ENCODE data around the gene NAAA. TPM values are rescaled to one million over a fixed set of nuclear protein-coding genes. Genes with fewer than 3 reads are reported as not detected.

Gene NAAA
- total and polyA plus RNA-seq, 2 of the 4 experiments (the other 2 are of a cell fraction): 17.6 to 26.4 TPM

DNA sequence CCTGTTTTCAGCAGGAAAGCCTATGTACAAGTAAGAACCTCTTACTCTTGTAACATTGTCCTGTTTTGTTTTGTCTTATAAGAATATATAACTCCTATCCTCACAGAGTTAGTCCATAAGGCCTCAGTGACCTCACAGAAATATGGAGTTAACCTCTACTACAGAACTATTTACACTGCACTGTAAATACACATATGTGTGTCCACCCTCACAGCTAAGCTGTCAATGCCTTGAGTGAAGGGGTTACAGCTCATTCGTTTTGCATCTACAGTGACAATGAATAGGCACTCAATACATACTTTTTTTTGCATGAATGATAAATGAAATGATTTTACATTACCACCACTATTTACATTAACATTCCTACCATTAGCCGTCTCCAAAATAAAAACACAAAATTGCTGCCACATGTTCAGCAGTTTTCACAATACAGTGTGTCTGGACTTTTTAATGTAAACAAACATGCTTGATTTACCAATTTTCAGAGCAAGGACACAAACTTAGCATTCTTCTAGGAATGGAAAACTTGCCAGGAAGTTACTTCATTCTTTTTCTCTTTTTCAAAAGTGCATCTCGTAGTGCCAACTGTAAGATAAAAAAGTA is 9.5 kb upstream of the NAAA start:
- Histone ChIP-seq H3K4me3 (ENCODE audit: insufficient read depth, low read depth, low read length) (no peak overlapping the region), H3K4me2 (ENCODE audit: low read depth, low read length) (no peak overlapping the region), H3K9me3 (ENCODE audit: control insufficient read depth, insufficient read depth, low read length) (no peaks in the 10 kb centered on the region), H4K91ac (ENCODE audit: insufficient read depth, low read depth, low read length) (no peak overlapping the region), H3K27me3 (ENCODE audit: control insufficient read depth, insufficient read depth, low read length) (no peaks in the 10 kb centered on the region), H2AK9ac (replicated peaks; ENCODE audit: low read depth, low read length, poor library complexity) (no peak overlapping the region), H4K20me1 (ENCODE audit: insufficient read depth, low read length) (peaks cover 3% of the 10 kb centered on the region; the same call in 1 of the 2 replicates), H3K9ac (ENCODE audit: low read depth, low read length) (no peak overlapping the region), H2BK5ac (ENCODE audit: low read depth, low read length, poor library complexity, severe bottlenecking) (peak overlapping the region; percentile 70), H3K79me1 (ENCODE audit: low read depth in 1 of 2, low read length in 2 of 2) (no peaks in the 10 kb centered on the region; a peak in 2 of 4 replicates), H3K23ac (ENCODE audit: low read depth, low read length) (no peak overlapping the region), H2BK15ac (ENCODE audit: low read depth, low read length) (no peak overlapping the region), H2BK120ac (ENCODE audit: low read depth, low read length) (no peak overlapping the region), H3K14ac (replicated peaks; ENCODE audit: low read depth, low read length) (no peak overlapping the region), H2AFZ (replicated peaks; ENCODE audit: low read length, poor library complexity) (no peak overlapping the region), H3K9me1 (ENCODE audit: insufficient read depth, low read length) (no peaks in the 10 kb centered on the region), H4K5ac (ENCODE audit: low read depth, low read length) (no peak overlapping the region), H4K8ac (ENCODE audit: low read depth in 2 of 2, low read length in 2 of 2) (no peak overlapping the region), H2BK20ac (ENCODE audit: low read depth, low read length) (no peak overlapping the region), H3K4ac (ENCODE audit: low read depth, low read length) (no peak overlapping the region), H3K27ac (ENCODE audit: insufficient read depth, low read length) (no peak overlapping the region), H3K18ac (ENCODE audit: low read depth, low read length) (no peak overlapping the region), H3K4me1 (ENCODE audit: control insufficient read depth, insufficient read depth, low read length) (no peaks in the 10 kb centered on the region; the same call in 1 of the 2 replicates), H2AK5ac (ENCODE audit: low read depth, low read length) (no peak overlapping the region), H3K36me3 (ENCODE audit: control insufficient read depth, insufficient read depth, low read length) (peaks cover 27% of the 10 kb centered on the region), H3K56ac (ENCODE audit: extremely low read depth, insufficient read depth, low read length) (no peak overlapping the region)
- ATAC-seq (ENCODE audit: low read depth) (peak; percentile 73), DNase-seq (peak; percentile 41)
- no TSS peak for BruUV-seq (replicated peaks)
- dilution Hi-C loops (cut with HindIII; ENCODE audit: low sequenced_read_pairs, unreplicated experiment) (no loop called here), intact Hi-C loops (cut with micrococcal nuclease) (loop anchor here (5.0 kb wide), 1 partner anchor 33 kb away; no protein-coding TSS in a partner anchor), in situ Hi-C loops (cut with MboI; ENCODE audit: low sequenced_read_pairs) (loop anchor here (25.0 kb wide), 1 partner anchor 163 kb away; no protein-coding TSS in a partner anchor)
- WGBS, 2 experiments (ENCODE audit: extremely low coverage in 2 of 2, insufficient read length in 1 of 2): no CpG with 5 or more reads among the region's 3 CpGs
- TF ChIP-seq, protein P1, sequence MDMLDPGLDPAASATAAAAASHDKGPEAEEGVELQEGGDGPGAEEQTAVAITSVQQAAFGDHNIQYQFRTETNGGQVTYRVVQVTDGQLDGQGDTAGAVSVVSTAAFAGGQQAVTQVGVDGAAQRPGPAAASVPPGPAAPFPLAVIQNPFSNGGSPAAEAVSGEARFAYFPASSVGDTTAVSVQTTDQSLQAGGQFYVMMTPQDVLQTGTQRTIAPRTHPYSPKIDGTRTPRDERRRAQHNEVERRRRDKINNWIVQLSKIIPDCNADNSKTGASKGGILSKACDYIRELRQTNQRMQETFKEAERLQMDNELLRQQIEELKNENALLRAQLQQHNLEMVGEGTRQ (IDR thresholded peaks at IDR 0.05; ENCODE audit: low read depth, low read length): no peak
- no peak for TF ChIP-seq RAD21 (IDR thresholded peaks at IDR 0.05; ENCODE audit: low read length)
- no peak for TF ChIP-seq MXI1 (IDR thresholded peaks at IDR 0.05; ENCODE audit: borderline replicate concordance, low read depth, low read length)
- TF ChIP-seq RCOR1 (IDR thresholded peaks at IDR 0.05; ENCODE audit: insufficient replicate concordance, low read length): no peak
- no peak for TF ChIP-seq MAZ (IDR thresholded peaks at IDR 0.05; ENCODE audit: borderline replicate concordance, low read depth, low read length)
- TF ChIP-seq BHLHE40 (IDR thresholded peaks at IDR 0.05; ENCODE audit: low read depth, low read length): no peak
- no peak for TF ChIP-seq NFE2L2 (IDR thresholded peaks at IDR 0.05; ENCODE audit: low read depth, low read length)
- TF ChIP-seq, protein P2, sequence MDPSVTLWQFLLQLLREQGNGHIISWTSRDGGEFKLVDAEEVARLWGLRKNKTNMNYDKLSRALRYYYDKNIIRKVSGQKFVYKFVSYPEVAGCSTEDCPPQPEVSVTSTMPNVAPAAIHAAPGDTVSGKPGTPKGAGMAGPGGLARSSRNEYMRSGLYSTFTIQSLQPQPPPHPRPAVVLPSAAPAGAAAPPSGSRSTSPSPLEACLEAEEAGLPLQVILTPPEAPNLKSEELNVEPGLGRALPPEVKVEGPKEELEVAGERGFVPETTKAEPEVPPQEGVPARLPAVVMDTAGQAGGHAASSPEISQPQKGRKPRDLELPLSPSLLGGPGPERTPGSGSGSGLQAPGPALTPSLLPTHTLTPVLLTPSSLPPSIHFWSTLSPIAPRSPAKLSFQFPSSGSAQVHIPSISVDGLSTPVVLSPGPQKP (IDR thresholded peaks at IDR 0.05; ENCODE audit: borderline replicate concordance, low read depth, low read length): no peak
- TF ChIP-seq FOS (IDR thresholded peaks at IDR 0.05; ENCODE audit: low read depth, low read length): no peak
- no peak for TF ChIP-seq RFX5 (IDR thresholded peaks at IDR 0.05; ENCODE audit: low read depth, low read length)
- no peak for TF ChIP-seq CHD1 (IDR thresholded peaks at IDR 0.05; ENCODE audit: low read depth, low read length)
- TF ChIP-seq, protein P3, sequence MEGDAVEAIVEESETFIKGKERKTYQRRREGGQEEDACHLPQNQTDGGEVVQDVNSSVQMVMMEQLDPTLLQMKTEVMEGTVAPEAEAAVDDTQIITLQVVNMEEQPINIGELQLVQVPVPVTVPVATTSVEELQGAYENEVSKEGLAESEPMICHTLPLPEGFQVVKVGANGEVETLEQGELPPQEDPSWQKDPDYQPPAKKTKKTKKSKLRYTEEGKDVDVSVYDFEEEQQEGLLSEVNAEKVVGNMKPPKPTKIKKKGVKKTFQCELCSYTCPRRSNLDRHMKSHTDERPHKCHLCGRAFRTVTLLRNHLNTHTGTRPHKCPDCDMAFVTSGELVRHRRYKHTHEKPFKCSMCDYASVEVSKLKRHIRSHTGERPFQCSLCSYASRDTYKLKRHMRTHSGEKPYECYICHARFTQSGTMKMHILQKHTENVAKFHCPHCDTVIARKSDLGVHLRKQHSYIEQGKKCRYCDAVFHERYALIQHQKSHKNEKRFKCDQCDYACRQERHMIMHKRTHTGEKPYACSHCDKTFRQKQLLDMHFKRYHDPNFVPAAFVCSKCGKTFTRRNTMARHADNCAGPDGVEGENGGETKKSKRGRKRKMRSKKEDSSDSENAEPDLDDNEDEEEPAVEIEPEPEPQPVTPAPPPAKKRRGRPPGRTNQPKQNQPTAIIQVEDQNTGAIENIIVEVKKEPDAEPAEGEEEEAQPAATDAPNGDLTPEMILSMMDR (conservative IDR thresholded peaks at IDR 0.05; ENCODE audit: low read depth, low read length): no peak
- TF ChIP-seq SMC3 (IDR thresholded peaks at IDR 0.05; ENCODE audit: low read depth, low read length): no peak
- no peak for TF ChIP-seq CEBPB (IDR thresholded peaks at IDR 0.05; ENCODE audit: low read depth, low read length)
- TF ChIP-seq MAFK (IDR thresholded peaks at IDR 0.05; ENCODE audit: low read depth, low read length): no peak
- TF ChIP-seq POLR2A (IDR thresholded peaks at IDR 0.05; ENCODE audit: low read depth, low read length): no peak
- POLR2A ChIA-PET (ENCODE audit: unreplicated experiment): no interaction called here
- CTCF ChIA-PET: interaction anchor here (0.6 kb wide), 1 partner anchor 175 kb away, joined by 3 read pairs; no protein-coding TSS in a partner anchor

All from IMR-90 (cell line).